GM18498 (cell line): ENCODE results near the gene BMP2K.
"Not testable (repeated sequence)": the region's sequence is repeated elsewhere in the genome, so short reads cannot be mapped to it uniquely, and the experiment has no call there.

Experiments
- ATAC-seq: cut with Tn5 transposase; IDR thresholded peaks from one replicate; pipeline ENCODE4 v1.9.1; 2021; ENCODE audit warnings: mild to moderate bottlenecking, moderate library complexity; ENCODE audit not compliant: unreplicated experiment

The BMP2K gene

DNA sequence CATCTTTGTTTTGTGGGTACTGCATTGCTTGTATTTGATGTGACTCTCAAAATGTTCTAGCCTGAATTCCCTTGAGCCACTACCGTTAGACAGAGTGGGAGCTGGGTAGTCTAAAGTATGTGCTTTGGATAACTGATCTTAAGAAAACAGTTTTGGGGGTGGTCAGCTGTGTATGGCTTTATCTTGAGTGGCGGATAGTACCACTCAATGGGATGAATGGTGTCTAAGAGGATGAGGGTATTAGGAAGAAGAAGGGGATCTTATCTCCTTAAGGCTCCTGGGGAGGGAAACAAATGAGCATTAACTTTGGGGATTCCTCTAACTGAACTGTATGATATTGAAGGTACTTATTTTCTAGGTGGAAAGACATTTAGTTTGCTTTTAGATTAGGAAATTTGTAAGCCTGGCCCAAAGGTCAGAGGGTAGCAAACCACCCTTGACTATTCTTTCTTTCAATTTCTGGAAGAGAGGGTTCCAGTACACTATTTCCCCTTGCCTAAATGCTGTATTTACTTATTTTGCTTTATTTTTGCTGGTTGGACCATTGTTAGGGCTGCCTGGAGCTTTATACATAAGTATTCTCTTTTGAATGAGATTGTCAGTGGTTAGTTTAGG is 11.3 kb downstream of the BMP2K start:
- no peak for ATAC-seq

DNA sequence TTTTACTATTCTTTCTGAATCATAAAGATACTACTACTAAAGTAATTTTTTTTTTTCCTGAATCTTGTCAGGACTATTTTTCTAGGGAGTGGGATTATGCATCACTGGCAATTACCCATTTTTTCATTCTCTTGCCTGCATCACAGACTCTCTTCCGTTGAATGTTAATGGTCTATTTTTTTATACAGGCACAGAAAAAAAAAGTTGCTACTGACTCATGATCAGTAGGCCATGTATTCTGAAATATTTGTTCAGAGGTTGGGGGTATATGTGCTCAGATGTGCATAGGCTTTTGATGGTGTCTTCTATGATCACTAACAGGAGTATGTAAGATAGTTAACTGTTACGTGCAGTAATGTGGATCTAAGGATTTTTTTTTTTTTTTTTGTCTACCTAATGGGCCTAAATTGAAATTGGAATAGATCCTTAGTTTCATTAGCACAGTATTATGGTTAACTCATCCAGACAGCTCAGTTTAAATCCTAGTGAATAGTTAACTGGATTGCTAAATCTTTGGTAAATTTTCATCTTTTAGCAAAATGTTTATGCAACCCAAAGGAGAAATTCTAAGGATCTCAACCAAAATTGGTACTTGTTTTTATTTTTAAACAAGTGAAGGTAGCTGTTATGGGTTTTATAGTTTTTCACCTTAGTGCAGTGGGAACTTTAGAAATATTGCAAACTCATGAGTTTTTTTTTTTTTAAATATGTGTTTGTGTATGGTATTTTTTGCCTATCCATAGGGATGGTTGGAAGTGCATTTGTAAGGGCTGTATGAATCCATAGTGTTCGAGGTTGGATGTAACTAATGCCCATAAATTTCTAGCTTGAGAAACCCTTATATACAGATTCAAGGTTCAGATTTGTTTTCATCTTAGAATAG is 12.1 kb downstream of the BMP2K start:
- no peak for ATAC-seq

DNA sequence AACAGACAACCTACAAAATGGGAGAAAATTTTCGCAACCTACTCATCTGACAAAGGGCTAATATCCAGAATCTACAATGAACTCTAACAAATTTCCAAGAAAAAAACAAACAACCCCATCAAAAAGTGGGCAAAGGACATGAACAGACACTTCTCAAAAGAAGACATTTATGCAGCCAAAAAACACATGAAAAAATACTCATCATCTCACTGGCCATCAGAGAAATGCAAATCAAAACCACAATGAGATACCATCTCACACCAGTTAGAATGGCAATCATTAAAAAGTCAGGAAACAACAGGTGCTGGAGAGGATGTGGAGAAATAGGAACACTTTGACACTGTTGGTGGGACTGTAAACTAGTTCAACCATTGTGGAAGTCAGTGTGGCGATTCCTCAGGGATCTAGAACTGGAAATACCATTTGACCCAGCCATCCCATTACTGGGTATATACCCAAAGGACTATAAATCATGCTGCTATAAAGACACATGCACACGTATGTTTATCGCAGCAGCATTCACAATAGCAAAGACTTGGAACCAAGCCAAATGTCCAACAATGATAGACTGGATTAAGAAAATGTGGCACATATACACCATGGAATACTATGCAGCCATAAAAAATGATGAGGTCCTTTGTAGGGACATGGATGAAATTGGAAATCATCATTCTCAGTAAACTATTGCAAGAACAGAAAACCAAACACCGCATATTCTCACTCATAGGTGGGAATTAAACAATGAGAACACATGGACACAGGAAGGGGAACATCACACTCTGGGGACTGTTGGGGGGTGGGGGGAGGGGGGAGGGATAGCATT is 19.7 kb downstream of the BMP2K start:
- ATAC-seq: not testable (repeated sequence)

DNA sequence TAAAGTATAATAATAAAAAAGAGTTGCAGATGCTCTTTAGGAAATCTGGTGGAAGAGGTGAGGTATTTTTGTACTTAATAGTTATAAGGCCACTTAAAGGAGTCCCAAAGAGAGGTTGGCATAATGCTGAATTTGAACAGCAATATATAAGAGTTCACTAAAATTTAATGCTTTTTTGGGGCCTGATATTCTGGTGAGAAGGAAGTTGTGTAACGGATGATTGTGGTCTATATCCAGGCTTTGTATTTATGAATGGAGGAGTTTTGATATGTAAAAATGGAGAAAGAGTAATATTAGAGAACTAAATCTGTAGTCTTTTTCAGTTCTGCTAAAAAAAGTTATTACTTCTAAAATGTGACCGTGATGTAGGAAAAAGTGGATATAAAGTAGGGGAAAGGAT is 20.4 kb downstream of the BMP2K start:
- ATAC-seq: no peak

DNA sequence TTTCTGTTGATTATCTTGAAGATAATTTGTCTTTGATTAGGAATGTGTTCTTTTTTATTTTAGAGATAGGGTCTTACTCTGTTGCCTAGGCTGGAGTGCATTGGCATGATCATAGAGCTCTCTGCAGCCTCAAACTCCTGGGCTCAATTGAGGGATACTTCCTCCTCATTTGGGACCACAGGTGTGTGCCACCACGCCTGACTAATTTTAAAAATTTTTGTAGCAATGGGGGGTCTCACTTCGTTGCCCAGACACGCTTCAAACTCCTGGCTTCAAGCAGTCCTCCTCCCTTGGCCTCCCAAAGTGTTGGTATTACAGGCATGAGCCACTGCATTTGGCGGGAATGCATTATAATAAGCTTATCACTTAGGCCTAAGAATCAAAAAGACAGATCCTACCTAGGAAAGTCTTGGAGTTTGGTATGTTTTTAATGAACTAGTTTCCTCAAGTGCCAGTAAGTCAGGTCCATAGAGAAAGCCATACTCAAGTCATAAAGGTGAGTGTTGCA is 21.7 kb downstream of the BMP2K start:
- ATAC-seq: no peak

DNA sequence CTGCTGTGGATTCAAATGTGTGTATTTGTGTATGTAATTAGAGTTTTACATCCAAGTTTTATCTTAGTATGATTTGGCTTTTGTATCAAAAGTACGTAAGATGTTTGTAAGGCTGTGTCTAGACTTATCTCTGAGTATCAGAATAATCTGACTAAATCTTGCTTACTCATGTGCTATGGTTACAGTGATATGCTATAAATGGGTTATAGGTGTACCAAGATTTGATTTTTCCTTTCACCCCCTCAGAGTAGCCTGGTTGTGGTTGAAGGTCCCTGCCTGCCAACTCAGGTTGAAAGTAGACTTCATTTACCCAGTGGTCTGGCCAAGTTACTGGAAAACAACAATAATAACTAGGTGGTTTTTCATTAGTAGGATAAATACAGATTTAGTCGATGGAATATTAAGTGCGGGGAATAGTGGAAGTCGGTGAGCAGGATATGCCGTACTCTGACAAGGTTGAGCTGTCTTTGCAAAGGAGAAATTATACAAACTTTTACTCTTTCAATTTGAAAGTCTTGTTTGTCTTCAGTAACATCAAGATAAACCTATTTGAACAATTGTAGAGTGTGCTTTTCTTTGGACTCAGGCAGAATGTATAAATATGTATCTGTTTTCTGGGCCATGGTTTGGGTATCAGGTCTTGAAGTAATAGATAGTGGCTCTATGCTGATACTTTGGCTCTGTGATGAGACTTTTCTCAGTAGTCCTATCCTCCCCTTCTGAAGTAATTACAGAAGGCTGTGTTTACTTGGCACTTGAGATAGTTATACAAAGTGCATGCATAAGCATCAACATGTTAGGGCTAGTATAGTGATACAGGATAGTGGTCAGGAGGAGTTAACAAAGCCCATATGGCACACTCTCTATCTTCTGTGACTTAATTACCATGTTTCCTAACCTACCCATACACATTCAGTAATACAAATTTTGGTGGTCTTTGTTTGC is 23.7 kb downstream of the BMP2K start:
- ATAC-seq: peak; percentile 65

DNA sequence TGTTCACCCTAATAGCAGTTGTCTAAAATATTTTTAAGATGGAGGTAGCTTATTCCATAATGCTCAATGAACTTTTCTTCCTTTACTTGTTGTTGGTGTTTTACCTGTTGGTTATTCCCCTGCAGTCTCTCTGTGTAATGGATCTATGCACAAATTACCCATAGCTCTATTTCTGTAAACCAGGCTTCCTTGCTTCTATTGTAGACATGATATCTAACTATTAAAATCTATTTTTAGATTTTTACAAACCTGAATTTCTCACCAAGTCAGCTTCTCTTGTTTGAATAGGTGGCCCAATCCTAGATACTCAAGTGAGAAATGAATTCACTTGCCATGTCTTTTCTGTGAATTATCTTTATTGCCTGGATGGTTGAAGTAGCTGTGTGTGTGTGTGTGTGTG is 24.8 kb downstream of the BMP2K start:
- no peak for ATAC-seq

DNA sequence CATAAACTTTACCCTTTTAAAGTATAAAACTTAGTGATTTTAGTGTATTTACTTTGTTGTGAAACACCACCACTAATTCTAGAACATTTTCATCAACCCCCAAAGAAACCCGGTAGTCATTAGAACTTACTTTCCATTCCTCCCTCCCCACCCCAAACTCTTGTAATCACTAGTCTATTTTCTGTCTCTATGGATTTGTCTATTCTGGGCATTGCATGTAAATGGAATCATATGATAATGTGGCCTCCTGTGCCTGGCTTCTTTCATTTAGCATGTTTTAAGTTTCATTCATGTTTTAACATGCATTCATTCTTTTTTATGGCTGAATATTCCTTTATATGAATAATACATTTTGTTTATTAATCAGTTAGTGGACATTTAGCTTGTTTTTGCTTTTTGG is 27.8 kb downstream of the BMP2K start:
- ATAC-seq: no peak

DNA sequence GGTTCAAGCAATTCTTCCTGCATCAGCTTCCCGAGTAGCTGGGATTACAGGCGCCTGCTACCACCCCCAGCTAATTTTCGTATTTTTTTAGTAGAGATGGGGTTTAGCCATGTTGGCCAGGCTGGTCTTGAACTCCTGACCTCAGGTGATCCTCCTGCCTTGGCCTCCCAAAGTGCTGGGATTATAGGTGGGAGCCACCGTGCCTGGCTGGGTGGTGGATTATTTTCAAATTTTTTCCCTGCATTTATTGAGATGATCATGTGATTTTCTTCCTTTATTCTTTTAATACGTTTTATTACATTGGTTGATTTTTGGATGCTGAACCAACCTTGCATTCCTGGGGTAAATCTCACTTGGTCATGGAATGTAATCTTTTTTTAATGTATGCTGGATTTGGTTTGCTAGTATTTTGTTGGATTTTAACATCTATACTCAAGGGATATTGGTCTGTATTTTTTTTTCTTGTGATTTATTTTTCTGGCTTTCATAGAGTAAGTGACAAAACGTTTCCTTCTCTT is 30.9 kb downstream of the BMP2K start:
- ATAC-seq: no peak

DNA sequence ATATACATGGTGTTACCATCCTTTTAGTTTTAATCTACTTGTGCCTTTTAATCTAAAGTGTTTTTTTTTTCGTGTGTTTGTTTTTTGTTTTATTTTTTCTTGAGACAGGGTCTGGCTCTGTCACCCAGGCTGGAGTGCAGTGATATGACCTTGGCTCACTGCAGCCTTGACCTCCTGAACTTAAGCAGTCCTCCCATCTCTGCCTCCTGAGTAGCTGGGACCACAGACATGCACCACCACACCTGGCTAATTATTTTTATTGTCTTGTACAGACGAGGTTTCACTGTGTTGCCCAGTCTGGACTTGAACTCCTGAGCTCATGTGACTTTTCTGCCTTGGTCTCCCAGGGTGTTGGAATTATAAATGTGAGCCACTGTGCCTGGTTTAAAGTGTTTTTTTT is 33.1 kb downstream of the BMP2K start:
- no peak for ATAC-seq

DNA sequence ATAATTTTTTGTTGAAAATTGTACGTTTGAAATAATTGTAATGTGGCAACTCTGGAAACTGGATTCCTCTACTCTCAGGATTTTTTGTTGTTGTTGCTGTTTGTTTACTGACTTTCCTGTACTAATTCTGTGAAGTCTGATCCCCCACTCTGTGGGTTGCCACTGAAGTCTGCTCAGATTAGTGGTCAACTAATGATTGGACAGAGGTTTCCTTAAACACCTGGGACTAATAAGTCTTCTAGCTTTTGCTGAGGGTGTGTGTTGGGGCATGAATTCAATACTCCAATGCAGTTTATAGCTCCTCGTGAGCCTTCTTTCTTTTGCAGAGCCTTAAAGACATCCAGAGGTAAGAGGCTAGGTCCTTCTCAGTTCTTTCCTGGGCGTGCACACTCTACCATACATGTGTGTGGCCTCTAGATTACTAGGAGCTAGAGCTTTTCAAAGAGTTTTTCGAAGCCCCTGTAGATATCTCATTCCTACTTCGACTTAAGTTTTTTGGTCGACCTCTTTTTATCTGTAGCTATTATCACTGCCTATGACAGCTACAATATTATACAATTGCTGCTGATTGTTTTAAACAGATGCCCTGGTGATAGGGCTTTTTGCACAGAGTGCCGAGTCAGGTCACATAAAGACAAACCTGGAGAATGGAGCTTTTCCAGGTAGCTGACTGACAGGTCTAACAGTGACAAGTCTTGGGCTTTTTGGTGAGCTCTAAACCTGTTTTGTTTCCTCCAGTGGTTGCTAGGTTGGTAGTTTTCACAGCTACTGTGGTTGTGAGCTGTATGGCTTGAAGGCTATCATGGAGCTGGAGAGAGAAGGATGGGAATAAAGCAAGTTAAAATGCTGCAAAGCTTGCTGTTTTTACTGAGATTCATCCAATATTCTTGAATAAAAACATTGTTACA is 34.0 kb downstream of the BMP2K start:
- ATAC-seq: no peak

DNA sequence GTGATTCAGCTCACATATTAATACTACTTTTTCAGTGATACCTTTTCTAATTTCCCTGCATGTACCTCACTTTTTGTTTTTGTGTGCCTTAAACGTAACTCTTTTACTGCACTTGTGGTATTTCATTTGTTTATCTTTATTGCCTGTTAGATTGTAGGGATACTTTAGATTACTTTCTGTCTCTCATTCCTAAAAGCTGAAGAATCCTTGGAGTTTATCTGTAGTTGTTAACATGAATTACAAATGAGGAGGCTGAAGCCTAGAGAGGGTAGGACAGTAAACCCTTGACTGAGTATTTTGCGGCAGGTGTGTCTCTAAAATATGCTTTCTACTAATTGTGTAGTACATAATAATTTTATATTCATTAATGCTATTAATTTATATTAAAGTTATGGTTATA is 34.9 kb downstream of the BMP2K start:
- no peak for ATAC-seq

DNA sequence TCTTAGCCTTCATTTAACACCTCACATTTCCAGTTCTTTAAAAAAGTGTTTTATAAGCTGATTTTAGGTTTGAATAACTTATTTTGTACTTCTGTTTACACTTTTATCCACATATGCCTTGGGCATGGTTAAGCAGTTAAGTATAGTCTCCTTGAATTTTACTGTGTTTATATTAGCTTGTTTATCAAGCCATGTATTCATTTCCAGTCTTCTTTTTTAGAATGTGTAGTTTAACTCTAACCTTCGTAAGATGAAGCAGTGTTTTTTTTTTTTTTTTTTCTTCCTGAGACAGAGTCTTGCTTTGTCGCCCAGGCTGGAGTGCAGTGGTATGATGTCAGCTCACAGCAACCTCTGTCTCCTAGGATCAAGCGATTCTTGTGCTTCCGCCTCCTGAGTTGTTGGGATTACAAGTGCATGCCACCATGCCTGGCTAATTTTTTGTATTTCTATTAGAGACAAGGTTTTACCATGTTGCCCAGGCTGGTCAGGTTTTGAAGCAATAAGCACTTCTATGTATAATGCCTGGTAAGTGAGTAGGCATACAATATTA is 42.5 kb downstream of the BMP2K start:
- no peak for ATAC-seq

DNA sequence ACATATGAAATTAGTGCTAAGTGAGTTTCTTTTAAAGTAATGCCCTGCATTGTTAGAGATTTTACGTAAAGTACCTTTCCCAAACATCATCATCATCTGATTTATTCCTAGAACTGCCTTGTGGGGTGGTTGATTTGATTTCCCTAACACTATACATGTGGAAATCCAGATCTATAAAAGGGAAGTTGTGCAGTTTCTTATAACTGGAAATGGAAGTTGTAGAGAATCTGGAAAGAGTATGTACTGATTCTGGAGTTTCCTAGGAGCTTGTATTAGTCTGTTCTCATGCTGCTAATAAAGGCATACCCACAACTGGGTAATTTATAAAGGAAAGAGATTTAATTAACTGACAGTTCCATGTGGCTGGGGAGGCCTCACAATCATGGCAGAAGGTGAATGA is 47.9 kb downstream of the BMP2K start:
- ATAC-seq: no peak

DNA sequence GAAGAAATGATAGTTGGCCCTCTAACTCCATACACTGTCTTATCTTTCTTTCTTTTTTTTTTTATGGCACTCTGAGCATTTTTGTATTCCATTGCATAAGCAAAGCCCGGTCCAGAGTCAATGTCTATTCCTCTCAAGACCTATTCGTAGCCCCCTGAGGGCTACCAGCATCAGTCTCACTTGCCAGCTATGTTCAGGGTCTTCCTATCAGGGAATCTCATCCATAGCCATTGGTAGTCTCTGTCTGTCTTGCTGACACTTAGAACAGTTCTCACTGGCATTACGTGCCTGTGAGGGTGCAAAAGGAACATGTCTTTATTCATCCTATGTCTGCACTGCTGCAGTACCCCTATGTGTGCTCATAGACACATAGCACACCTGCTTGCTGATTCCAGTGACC is 51.0 kb downstream of the BMP2K start:
- no peak for ATAC-seq

DNA sequence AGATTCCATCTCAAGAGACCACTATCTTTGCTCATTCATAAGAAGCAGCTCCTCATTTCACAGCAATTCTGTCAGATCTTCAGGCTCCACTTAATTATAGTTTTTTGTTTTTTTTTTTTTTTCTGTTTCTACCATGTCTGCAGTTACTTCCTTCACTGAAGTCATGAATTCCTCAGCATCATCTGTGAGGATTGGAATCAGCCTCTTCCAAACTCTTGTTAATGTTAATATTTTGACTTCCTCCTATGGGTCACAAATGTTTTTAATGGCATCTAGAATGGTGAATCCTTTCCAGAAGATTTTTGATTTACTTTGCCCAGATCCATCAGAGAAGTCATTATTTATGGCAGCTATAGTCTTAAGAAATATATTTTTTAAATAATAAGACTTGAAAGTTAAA is 53.1 kb downstream of the BMP2K start:
- no peak for ATAC-seq

DNA sequence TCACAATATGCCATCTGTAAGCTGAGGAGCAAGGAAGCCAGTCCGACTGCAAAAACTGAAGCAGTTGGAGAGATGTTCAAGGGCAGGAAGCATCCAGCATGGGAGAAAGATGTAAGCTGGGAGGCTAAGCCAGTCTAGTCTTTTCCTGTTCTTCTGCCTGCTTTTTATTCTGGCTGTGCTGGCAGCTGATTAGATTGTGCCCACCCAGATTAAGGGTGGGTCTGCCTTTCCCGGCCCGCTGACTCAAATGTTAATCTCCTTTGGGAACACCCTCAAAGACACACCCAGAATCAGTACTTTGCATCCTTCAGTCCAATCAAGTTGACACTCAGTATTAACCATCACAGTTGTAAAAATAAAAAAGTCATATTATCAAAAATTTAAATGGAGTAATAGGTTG is 63.5 kb downstream of the BMP2K start:
- not testable (repeated sequence) for ATAC-seq

DNA sequence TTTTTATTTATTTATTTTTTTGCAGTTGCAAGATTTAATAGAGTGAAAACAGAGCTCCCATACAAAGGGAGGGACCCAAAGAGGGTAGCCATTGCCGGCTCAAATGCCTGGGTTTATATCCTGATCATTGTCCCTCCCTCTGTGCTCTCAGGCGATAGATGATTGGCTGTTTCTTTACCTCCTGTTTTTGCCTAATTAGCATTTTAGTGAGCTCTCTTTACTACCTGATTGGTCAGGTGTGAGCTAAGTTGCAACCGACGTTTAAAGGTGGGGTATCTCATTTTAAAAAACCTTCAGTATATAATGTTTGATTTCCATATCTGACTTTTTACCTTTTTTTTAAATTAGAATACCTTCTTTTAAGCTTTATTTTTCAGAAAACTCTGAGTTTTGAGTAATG is 64.1 kb downstream of the BMP2K start:
- not testable (repeated sequence) for ATAC-seq

DNA sequence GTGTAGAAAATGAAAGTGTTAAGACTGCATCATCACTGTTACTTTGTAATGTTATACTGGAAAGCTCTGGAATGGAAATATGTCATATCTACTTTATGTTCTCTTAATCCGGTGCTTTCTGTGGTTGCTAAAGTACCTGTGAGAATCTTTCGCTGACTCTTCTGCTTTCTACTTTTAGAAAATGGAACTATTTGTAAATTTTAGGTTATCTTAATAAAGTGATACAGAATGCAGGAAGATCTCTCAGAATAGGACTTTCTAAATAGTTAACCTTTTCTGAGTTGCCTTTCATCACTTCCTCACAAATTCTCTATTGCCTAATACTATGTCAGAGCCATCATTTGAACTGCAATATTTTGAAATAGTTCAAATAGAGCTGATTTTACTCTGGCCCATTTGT is 69.3 kb downstream of the BMP2K start:
- ATAC-seq: peak; percentile 87
